NCI-H345 (cell line): ENCODE measurements around the gene SIGLEC10.
"Not testable (repeated sequence)": the region's sequence is repeated elsewhere in the genome, so short reads cannot be mapped to it uniquely, and the experiment has no call there.

Experiments
- DNase-seq: peaks from one replicate; lab custom pipeline; 2025; lab: John Stamatoyannopoulos, UW

SIGLEC10 gene, protein sequence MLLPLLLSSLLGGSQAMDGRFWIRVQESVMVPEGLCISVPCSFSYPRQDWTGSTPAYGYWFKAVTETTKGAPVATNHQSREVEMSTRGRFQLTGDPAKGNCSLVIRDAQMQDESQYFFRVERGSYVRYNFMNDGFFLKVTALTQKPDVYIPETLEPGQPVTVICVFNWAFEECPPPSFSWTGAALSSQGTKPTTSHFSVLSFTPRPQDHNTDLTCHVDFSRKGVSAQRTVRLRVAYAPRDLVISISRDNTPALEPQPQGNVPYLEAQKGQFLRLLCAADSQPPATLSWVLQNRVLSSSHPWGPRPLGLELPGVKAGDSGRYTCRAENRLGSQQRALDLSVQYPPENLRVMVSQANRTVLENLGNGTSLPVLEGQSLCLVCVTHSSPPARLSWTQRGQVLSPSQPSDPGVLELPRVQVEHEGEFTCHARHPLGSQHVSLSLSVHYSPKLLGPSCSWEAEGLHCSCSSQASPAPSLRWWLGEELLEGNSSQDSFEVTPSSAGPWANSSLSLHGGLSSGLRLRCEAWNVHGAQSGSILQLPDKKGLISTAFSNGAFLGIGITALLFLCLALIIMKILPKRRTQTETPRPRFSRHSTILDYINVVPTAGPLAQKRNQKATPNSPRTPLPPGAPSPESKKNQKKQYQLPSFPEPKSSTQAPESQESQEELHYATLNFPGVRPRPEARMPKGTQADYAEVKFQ

DNA sequence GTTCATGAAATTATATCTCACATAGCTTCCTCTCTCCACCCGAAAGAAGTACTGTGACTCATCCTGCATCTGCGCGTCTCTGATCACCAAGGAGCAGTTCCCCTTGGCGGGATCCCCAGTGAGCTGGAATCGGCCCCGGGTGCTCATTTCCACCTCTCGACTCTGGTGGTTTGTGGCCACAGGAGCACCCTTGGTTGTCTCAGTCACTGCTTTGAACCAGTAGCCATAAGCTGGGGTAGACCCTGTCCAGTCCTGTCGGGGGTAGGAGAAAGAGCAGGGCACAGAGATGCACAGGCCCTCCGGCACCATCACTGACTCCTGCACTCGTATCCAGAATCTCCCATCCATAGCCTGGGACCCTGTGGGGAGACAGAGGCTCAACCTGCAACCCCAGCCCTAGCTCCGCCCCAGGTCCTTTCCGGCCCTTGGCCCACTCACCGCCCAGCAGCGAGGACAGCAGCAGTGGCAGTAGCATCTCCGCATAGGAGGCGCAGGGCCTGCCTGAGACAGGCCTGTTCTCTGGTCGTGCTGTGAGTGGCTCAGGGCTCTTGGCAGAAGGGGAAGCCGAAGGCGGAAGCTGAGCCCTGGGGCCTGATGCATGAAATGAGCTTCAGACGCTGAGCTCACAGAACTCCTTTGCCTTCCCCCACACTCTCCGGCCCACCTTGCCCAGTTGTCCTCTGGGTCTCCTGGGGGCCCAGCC, at the start of gene SIGLEC10:
Gene SIGLEC10, minus strand, starts transcription at position 536 of the 703 bp plus-strand sequence. Its CDS starts 61 bp downstream, at position 475.
- DNase-seq: no peak

DNA sequence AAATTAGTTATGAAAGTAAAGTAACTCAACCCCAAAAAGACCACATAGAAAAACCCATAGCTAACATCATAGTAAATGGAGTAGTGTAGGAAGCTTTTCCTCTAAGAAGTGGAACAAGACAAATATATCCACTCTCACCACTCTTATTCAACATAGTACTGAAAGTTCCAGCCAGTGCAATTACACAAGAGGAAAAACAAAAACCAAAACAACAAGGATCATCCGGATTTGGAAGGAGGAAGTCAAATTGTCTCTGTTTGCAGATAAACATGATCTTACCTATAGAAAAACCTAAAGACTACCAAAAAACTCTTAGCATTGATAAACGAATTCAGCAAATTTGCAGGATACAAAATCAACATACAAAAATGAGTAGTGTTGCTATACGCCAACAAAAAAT, 49.3 kb upstream of the SIGLEC10 start:
- DNase-seq: no peak

DNA sequence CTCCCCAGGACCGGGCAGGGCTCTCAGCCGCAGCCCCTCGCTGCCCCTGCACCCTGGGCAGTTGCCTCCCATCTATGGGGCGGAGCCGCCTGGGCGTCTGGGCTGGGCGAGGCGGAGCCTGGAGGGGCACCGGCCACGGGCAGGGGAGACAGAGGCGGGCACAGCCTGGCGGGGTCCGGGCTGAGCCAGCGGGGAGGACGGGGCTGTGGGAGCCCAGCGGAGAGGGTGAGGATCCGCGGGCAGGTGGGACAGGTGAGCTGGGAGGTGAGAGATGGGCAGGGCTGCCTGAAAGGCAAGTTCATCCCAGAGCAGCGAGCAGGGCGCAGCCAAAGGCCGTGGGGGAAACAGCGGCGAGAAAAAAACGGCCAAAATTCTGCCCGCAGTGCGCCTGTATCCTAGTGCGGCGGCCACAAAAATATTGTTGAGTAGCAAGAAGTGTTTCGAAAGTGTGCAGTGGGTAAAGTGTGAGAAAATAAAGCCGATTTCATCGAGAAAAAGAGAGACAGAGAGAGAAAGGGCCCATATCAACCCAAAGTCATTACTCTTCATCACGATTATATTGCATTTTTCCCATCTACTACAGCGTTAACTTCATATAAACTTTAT, 46.6 kb upstream of the SIGLEC10 start:
- not testable (repeated sequence) for DNase-seq

DNA sequence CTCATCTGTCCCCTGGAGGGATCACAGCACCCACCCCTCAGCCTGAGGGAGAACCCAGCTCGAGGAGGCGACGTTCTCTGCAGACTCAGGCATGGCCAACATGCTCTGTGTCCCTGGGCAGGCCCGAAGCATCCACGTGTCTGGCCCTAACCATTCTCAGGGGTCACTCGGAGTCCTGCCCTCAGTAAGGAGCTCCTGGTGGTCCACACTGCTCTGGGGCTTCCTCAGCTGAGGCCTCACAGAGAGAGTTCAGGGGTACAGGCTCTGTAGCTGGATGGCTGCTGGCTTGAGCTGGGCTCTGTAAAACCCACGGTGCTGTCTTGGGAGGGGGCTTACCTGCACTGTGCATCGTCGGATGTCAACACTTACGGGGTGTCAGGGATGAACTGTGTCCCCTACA, 45.2 kb upstream of the SIGLEC10 start:
- DNase-seq: no peak

GRCh38 chr19:51462276-51462675, 44.8 kb upstream of the SIGLEC10 start:
- DNase-seq: no peak

DNA sequence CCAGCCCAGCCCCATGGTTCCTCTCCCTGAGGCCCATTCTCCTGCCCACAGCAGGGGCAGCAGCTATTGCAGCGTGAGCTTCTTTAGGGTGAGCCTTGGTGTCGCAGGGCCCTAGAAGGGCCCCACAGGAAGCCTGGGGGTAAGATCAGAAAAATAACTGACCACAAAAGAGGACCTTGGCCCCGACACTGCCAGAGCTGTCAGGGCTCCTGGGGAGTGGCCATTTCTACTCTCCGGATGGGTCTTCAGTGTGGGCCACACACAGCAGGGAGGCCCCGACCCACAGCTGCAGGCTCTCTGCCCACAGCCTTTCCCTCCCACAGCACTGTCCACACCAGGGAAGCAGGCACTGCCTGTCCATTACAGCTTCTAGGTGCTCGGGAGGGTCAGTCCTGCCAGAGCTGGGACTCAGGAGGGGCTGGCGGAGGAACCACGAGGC, 44.3 kb upstream of the SIGLEC10 start:
- no peak for DNase-seq

GRCh38 chr19:51460164-51460992, 42.9 kb upstream of the SIGLEC10 start:
- no peak for DNase-seq

DNA sequence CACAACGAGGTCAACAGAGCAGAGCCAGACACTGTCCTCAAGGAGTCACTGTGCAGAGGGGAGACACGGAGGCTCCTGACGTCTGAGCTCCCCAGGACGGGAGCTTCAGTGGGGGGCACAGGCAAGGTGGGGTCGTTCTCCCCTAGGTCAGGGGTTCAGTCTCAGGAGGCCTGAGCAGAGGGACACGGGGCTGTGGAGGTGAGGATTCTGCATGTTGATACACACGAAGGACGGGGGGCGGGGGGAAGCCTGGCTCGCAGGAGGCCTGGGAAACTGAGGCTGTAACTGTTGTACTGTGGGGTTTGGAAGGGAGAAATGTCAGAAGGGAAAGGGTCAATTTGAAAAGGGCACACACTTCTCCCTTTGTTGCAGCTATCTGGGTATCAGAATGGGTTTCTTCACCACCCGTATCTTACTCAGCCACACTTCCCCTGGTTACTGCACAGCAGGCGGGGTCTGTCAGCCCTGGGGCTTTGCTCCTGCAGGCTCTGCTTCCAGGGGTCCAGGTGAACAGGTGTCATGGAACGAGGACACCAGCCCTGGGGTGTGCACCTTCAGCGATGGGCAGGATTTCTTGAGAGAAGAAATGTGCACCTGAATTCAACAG, 41.6 kb upstream of the SIGLEC10 start:
- no peak for DNase-seq

- no peak for DNase-seq
Measured at GRCh38 chr19:51458051-51458645, 40.7 kb upstream of the SIGLEC10 start, which contains the start of gene SIGLEC8. TSS of gene SIGLEC8 (minus strand) at chr19:51458454. CDS start at chr19:51458387, 67 bp downstream.

- no peak for DNase-seq
Measured at GRCh38 chr19:51457351-51458013, 40.0 kb upstream of the SIGLEC10 start.

DNA sequence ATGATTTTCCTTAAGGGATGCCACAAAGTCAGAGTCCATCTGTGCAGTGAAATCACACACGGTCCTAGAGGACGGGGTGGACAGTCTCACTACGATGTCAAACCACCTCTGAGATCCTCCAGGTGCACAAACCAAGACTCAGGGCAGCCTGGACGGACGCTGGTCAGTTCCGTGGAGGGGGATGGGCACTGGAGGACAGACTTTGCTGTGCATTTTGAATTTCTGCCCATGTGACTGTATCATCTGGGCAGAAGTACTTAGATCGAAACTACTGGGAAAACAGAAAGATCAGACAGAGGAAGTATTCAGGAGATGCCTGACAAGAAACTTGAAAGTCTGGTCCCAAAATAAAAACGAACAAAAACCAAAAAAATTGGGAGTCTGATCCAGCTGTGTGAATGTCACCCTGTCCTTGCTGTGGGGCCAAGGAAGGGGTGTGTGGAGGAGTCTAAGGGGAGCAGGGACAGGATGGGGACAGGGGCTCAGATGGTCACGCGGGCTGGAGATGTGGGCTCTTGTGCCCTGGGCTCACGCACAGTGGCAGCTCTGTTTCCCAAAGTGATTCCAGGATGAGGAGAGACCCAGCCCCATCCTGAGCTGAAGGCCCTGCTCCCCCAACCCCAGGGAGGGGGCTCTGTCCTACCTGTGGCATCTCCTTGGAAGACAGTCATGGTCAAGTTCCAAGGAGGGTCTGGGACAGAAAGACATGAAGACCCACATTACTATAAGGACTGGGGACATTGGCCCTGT, 39.3 kb upstream of the SIGLEC10 start:
- DNase-seq: no peak

DNA sequence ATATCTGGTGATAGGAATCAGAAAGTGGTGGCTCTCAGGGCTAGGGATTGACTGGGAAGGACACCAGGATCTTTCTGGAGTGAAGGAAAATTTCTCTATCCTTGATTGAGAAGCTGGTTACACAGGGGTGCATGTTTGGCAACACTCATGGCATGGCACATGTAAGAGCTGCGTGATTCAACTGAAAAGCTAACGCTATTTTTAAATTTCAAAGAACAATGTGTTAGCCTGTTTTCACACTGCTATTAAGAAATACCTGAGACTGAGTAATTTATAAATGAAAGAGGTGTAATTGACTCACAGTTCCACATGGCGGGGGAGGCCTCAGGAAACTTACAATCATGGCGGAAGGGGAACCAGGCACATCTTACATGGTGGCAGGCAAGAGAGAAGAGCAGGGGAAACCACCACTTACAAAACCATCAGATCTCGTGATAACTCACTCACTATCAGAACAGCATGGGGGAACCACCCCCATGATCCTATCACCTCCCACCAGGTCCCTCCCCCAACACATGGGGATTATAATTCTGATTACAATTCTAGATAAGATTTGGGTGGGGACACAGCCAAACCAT, 33.4 kb upstream of the SIGLEC10 start:
- DNase-seq: no peak

DNA sequence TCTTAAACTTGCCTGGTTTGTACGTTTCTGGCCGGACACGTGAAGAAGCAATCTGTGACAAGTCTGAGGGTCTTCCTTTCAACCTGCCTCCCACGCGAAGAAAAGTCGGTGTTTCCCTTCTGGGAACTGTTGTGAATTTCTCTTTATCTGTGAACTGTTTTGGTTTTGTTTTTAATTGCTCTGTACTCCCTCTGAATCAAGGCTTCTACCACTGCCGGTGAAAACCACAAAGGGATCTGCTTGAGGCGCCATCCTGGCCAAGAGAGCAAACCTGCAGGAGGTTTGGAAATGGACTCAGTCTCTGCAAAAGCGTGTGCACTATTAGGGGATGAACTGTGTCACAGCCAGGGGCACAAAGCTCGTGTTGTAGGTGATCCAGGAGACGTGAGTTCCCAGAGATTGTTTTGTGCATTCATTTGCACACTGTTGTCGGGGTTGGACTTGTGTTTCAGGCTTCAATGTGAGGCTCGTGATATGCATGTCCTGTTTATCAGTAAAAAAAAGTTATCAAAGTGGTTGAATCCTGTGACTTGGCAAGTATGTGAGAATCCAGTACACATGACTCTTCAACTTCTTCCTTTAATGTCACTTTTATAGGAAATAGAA, 31.1 kb upstream of the SIGLEC10 start:
- no peak for DNase-seq

GRCh38 chr19:51448011-51448410, 30.6 kb upstream of the SIGLEC10 start:
- DNase-seq: no peak

DNA sequence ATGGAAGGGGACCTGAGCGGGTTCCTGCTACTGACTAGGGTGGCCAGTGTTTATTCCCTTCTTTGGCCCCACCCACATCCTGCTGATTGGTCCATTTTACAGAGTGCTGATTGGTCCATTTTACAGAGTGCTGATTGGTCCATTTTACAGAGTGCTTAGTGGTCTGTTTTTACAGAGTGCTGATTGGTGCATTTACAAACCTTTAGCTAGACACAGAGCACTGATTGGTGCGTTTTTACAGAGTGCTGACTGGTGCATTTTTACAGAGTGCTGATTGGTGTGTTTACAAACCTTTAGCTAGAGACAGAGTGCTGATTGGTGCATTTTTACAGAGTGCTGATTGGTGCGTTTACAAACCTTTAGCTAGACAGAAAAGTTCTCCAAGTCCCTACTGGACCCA, 30.1 kb upstream of the SIGLEC10 start:
- not testable (repeated sequence) for DNase-seq

DNA sequence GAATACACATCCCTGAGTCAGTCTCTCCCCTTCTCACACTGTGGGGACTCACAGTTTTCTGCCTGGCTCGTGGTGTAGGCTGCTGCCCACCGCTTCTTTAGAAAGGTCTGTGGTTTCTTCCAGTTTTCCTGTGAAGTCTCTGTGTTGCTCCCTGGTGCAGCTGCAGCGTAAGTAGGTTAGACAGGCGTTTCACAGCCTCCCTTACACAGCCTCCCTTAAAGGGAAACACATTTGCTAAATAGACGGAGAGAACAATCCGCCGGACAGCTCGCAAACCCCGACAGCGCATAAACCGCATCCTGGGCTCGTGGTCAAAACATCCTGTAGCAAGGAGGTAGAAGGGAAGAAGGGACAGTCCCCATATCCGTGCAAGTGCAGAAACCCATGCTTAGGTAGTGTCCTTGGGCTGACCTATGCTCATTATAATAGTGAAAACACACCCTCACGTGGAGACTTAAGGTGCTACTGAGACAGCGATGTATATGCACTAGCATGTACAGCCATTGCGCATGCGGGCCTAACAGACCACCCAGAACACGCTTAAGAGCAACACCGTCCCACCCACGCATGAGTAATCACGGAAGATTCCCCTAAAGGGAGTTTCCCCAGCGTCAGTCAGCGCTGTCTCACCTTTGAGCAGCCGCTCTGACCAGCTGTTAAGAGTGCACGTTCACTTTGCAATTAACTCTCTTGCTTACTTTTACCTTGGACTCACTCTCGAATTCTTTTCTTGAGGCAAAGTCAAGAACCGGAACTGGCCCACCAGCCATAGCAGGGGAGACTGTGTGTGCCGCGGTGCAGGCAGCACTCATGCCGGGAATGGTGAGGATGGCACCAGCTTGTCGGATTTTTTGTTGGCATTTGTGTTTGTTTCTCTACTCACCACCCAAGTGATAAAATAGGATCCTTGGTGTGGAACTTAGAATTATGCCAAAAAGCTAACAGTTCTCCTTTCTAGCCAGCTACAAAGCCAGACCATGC, 24.3 kb upstream of the SIGLEC10 start:
- DNase-seq: no peak

- no peak for DNase-seq
Measured at GRCh38 chr19:51440846-51441409, 23.5 kb upstream of the SIGLEC10 start.
